Gastrocnemius medialis (tissue), 4 donors: Measurements from ENCODE around the gene RIBC2. TPM values are rescaled to one million over a fixed set of nuclear protein-coding genes. Genes with fewer than 3 reads are reported as not detected.

Source experiments
- ATAC-seq, 2 donors: fragments of 150-250 bp; one replicate each; pipeline ENCODE4 v1.9.1; 2016
- DNase-seq, 2 donors: peaks; one replicate each; pipeline ENCODE4 v3.0.0-alpha.2; 2019
- H3K27ac ChIP-seq, 4 donors: fragments of 200-600 bp; sonication (generic); 1 replicate in 1 of 4; 2 replicates in 3 of 4; pipeline ENCODE4 v1.5.1; 2016 to 2018; ENCODE audit warnings: mild to moderate bottlenecking in 2 of 4, moderate library complexity in 1 of 4
- H3K27me3 ChIP-seq, 3 donors: fragments of 200-600 bp; sonication (generic) in 2 of 3; 1 replicate in 1 of 3; 2 replicates in 2 of 3; pipeline versions ENCODE4 v1.5.1 to v1.6.0; 2016 to 2019; ENCODE audit warnings: mild to moderate bottlenecking in 1 of 3, moderate library complexity in 1 of 3
- H3K36me3 ChIP-seq, 2 donors: fragments of 200-600 bp; sonication (generic) in 1 of 2; one replicate each; pipeline ENCODE4 v1.5.1; 2017 to 2018
- H3K4me1 ChIP-seq, 2 donors: fragments of 200-600 bp; sonication (generic) in 1 of 2; one replicate each; pipeline ENCODE4 v1.5.1; 2016 to 2017; ENCODE audit warnings: mild to moderate bottlenecking in 2 of 2
- H3K4me3 ChIP-seq, 4 donors: fragments of 200-600 bp; sonication (generic) in 3 of 4; 1 replicate in 1 of 4; 2 replicates in 3 of 4; pipeline ENCODE4 v1.5.1; 2016 to 2019; ENCODE audit warnings: mild to moderate bottlenecking in 2 of 4
- H3K9me3 ChIP-seq, 3 donors: fragments of 200-600 bp; sonication (generic) in 2 of 3; 1 replicate in 1 of 3; 2 replicates in 2 of 3; pipeline ENCODE4 v1.5.1; 2016 to 2019
- CTCF ChIP-seq, 5 experiments: fragments of 450-650 bp in 3 of 5; fragments of 200-600 bp in 2 of 5; sonication (generic) in 2 of 5; IDR thresholded peaks in 4 of 5; conservative IDR thresholded peaks in 1 of 5; 1 replicate in 4 of 5; 2 replicates in 1 of 5; pipeline ENCODE4 v1.5.1; 2016 to 2019; ENCODE audit warnings: antibody characterized with exemption in 5 of 5, mild to moderate bottlenecking in 3 of 5, moderate library complexity in 3 of 5
- POLR2A ChIP-seq, 2 donors: fragments of 450-650 bp; IDR thresholded peaks; one replicate each; pipeline ENCODE4 v1.6.1; 2017; ENCODE audit warnings: antibody characterized with exemption in 2 of 2, mild to moderate bottlenecking in 2 of 2, moderate library complexity in 2 of 2
- in situ Hi-C, 4 donors: fragments of 200-750 bp; cut with MboI; loops; one replicate each; pipeline versions ENCODE4 v1.15.0 to v1.8.0; 2017; ENCODE audit warnings: low sequenced_read_pairs in 4 of 4
- intact Hi-C: fragments of 100-400 bp; cut with DNase I; formaldehyde crosslinking; loops from one replicate; pipeline ENCODE4 v1.15.1; 2023; ENCODE audit warnings: low total_unique reads
- total RNA-seq, 4 donors: library from RNA; depleted of rRNA; stranded (reverse); fragments of >200 nt; gene quantifications; one replicate each; pipeline versions ENCODE4 v1.1.0 to v1.2.3, GENCODE V29; 2016

The RIBC2 gene
- total RNA-seq, 4 donors from 2014 or later: not detected

GRCh38 chr22:45425531-45426265 is 12.2 kb downstream of the RIBC2 start:
- Histone ChIP-seq H3K9me3 (no peaks in the 10 kb centered on the region), H3K27ac (no peak overlapping the region), H3K4me3 (no peak overlapping the region), H3K4me1 (no peaks in the 10 kb centered on the region), H3K36me3 (no peaks in the 10 kb centered on the region), H3K27me3 (no peaks in the 10 kb centered on the region)
- TF ChIP-seq POLR2A (IDR thresholded peaks at IDR 0.05) (no peak), CTCF (IDR thresholded peaks at IDR 0.05 in 4 of 5, conservative IDR thresholded peaks at IDR 0.05 in 1 of 5) (no peak)
- no peak for ATAC-seq
- intact Hi-C loops (no loop called here), in situ Hi-C loops (no loop called here)
- DNase-seq: no peak

GRCh38 chr22:45426387-45426786 is 12.9 kb downstream of the RIBC2 start:
- ATAC-seq (no peak), DNase-seq (no peak)
- Histone ChIP-seq H3K27ac (no peak overlapping the region), H3K9me3 (no peaks in the 10 kb centered on the region), H3K36me3 (no peaks in the 10 kb centered on the region), H3K27me3 (no peaks in the 10 kb centered on the region), H3K4me3 (no peak overlapping the region), H3K4me1 (no peaks in the 10 kb centered on the region)
- in situ Hi-C loops (no loop called here), intact Hi-C loops (no loop called here)
- TF ChIP-seq POLR2A (IDR thresholded peaks at IDR 0.05): no peak
- no peak for TF ChIP-seq CTCF (IDR thresholded peaks at IDR 0.05 in 4 of 5, conservative IDR thresholded peaks at IDR 0.05 in 1 of 5)

- Histone ChIP-seq H3K27me3 (no peaks in the 10 kb centered on the region), H3K27ac (no peak overlapping the region), H3K36me3 (no peaks in the 10 kb centered on the region), H3K9me3 (no peaks in the 10 kb centered on the region), H3K4me1 (no peaks in the 10 kb centered on the region), H3K4me3 (no peak overlapping the region)
- DNase-seq (no peak), ATAC-seq (no peak)
- intact Hi-C loops (no loop called here), in situ Hi-C loops (no loop called here)
- TF ChIP-seq POLR2A (IDR thresholded peaks at IDR 0.05) (no peak), CTCF (IDR thresholded peaks at IDR 0.05 in 4 of 5, conservative IDR thresholded peaks at IDR 0.05 in 1 of 5) (no peak)
Measured at GRCh38 chr22:45427114-45427513, 13.6 kb downstream of the RIBC2 start.

- Histone ChIP-seq H3K27me3 (no peaks in the 10 kb centered on the region), H3K9me3 (no peaks in the 10 kb centered on the region), H3K4me3 (no peak overlapping the region), H3K27ac (no peak overlapping the region), H3K4me1 (no peaks in the 10 kb centered on the region), H3K36me3 (no peaks in the 10 kb centered on the region)
- in situ Hi-C loops (no loop called here), intact Hi-C loops (no loop called here)
- DNase-seq (no peak), ATAC-seq (no peak)
- no peak for TF ChIP-seq CTCF (IDR thresholded peaks at IDR 0.05 in 4 of 5, conservative IDR thresholded peaks at IDR 0.05 in 1 of 5)
- TF ChIP-seq POLR2A (IDR thresholded peaks at IDR 0.05): no peak
Measured at GRCh38 chr22:45428391-45429385, 15.2 kb downstream of the RIBC2 start.
